Stimulated activated CD8-positive, alpha-beta memory T cell treated with anti-CD3 and anti-CD28 coated beads, Interleukin-12 subunit alpha, Interleukin-12 subunit beta, amount 100 ng/mL, for 1 hour (primary cell): ENCODE measurements around the gene CUL4A.
A peak's percentile ranks its signal among the peaks of the same experiment; 100 is the strongest.

Source experiments
- DNase-seq: peaks from one replicate; pipeline ENCODE4 v3.0.0-alpha.2; 2020; ENCODE audit warnings: low read depth

Gene CUL4A

DNA sequence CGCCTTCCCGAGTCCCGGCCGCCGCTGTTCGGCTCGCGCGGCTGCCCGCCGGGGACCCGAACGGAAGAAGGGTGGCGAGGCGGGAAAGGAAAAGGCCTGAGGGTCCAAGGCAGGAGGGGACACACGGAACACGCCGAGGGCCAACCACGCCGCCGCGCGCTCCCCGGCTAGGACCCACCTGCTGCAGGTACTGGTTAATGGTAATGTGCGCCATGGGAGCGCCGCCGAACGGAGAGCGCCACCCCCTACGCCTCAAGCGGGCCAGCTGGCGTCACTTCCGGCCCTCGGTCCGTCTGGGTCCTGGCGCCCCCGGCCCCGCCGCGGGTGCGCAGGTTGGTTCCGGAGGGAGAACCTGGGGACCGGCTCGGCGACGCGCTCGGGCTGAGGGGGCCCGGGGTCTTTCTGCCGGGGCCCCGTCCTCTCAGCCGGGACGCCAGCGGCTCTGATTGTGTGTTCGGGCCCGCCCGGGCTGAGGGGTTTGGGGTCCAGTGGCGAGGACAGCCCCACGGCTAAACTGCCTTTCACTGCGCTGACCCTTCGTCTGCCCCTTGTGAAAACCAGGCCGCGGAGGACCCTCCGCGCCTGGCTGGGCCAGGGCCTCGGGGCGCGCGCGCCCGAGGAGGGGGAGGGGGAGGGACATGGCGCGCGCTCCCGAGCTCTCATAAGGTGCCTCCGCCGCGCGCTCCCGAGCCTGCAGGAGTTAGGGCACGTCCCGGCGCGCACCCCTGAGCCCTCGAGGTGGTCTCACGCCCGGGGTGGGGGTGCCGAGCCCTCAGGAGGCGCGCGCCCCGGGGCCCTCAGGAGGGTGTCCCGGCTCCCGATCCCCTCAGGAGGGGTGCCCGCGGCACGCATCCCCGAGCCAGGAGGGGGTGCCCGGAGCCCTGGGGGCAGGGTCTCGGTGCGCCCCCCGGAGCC lies 735 bp upstream of the CUL4A start, which contains the start of gene PCID2:
TSS of gene PCID2 (minus strand) at position 249 of the 915 bp plus-strand sequence. CDS start at position 214, 35 bp downstream.
- peak; percentile 82 for DNase-seq

DNA sequence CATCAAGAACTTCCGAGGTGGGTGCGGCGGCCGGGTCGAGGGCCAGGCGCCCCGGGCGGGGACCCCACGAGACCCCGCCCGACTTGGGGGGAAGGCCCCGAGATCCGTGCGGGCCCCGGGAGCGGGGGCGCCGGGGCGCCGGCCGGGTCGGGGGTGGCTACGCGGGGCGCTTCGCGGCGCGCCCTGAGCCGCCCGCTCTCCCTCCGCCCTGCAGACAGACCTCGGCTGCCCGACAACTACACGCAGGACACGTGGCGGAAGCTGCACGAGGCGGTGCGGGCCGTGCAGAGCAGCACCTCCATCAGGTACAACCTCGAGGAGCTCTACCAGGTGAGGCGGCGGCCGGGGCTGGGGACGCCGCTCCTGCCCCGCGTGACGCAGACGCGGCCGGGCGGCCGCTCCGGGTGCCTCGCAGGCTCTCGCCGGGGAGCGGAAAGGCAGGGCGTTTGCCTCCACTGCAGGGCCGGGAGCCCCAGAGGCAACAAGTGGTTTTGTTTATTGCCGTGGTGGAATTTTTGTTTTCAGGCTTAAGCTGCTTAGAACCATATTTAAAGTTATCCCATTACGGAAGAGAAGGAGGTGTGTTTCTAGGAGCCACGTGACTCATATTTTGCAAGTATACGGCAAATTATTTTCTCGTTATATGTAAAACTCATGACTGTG lies 477 bp downstream of the CUL4A start:
- DNase-seq, result peak; percentile 53

- DNase-seq, result no peak
Measured at GRCh38 chr13:113210833-113211232, 1.4 kb downstream of the CUL4A start.

- no peak for DNase-seq
Measured at GRCh38 chr13:113211774-113212173, 2.4 kb downstream of the CUL4A start.

- DNase-seq, result no peak
Measured at GRCh38 chr13:113216254-113217048, 7.0 kb downstream of the CUL4A start.

DNA sequence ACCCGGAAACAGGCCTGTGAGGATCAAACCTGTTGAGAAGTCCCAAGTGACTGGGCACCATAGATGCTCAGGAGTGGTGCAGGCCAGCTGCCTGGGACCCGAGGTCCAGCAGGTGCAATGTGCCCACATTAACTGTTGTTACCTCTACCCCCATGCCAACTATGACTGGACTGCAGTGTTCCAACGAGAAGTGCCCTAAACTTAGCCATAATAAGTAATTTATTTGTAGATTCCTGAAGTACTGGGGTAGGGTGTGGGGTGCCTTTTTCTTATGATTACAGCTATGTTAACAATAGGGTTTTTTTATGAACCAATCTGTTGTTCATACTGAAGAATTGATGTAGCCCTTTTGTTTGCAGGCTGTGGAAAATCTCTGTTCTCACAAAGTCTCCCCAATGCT lies 9.2 kb downstream of the CUL4A start:
- no peak for DNase-seq

DNA sequence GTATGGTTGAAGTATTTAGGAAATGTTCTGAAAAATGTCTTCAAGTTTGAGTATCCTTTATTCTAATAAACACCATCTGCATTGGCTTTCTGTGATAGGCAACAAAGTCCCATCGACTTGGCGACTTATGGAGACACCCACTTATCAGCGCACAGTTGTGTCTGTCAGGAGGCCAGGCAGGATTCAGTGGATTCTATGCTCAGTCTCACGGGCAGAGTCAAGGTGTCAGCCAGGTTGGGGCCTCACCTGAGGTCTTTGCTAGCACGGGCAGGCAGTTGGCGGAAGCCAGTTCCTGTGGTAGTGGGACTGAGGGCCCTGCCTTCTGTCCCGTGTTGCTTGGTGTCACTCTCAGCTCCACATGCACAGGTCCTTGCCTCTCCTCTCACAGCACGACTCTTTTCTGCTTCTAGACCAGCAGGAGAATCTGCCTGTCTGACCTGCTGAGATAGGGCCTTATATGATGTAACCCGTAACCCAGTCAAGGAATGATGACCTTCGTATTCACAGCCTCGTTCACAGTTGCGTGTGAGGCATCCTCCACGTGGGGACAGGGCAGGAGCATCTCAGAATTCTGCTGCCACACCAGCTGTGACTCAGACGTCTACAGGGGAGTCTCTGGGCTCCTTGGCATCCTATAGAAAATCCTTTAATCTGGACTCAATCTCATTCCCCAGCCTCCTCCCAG lies 10.0 kb downstream of the CUL4A start:
- no peak for DNase-seq

DNA sequence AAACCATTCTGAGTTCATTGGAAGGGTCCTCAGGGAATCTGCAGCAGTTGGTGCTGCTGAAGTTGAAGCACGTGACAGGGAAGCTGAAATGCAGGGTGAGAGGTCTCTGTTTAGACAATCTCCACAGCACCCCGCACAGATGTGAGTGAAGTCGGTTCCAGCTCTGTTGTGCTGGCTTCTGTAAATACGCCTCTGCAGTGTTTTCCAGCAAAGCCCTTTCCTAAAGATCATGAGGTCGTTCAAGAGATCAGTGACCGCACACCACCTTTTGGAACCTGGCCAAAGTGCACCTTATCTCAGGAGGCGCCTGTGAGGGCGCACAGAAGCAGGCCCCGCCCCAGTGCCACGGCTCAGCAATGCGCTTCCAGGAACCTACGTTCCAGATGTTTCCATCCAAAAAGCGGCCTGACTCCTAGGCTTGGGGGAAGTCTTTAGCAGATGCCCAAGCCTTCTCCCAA lies 10.8 kb downstream of the CUL4A start:
- no peak for DNase-seq

- no peak for DNase-seq
Measured at GRCh38 chr13:113220877-113221276, 11.5 kb downstream of the CUL4A start.

DNA sequence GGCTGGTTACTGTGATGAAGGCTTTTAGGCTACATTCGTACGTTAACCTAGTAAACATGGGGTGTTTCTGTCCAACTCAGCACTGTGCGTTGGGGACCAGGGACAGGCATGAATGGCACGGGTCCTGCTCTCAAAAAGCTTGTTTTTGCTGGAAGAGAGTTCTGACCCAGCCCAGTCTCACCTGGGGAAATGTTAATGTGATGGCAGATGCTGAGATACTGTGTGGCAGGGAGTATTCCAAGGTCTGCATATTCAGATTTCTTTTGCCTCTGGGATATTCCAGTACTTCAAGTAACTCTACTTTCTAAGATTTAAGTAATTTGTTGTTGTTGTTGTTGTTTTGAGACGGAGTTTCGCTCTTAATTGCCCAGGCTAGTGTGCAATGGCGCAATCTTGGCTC lies 13.7 kb downstream of the CUL4A start:
- no peak for DNase-seq

GRCh38 chr13:113224486-113224885 lies 15.1 kb downstream of the CUL4A start:
- DNase-seq, result no peak

GRCh38 chr13:113225515-113225914 lies 16.1 kb downstream of the CUL4A start:
- DNase-seq, result no peak

GRCh38 chr13:113226873-113227450 lies 17.5 kb downstream of the CUL4A start:
- no peak for DNase-seq

GRCh38 chr13:113229161-113229560 lies 19.7 kb downstream of the CUL4A start:
- no peak for DNase-seq

DNA sequence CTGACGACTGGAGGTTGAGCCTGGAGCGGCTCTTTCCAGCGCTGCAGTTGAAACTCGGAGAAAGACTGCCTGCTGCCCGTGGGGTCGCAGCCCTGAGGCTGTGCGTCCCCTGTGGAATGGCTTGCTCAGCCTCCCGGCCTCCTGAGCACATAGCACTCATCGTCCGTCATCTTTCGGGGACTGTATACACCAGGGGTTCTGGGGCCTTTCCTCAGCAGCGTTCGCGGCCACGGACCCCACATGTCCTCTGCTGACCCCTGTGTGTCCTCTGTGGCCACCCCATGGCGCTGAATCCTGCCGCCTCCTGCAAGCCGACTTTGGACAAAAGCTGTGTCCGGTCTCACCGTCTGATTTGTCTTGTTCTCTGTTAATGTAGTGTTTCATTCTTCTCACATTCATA lies 20.4 kb downstream of the CUL4A start:
- no peak for DNase-seq

DNA sequence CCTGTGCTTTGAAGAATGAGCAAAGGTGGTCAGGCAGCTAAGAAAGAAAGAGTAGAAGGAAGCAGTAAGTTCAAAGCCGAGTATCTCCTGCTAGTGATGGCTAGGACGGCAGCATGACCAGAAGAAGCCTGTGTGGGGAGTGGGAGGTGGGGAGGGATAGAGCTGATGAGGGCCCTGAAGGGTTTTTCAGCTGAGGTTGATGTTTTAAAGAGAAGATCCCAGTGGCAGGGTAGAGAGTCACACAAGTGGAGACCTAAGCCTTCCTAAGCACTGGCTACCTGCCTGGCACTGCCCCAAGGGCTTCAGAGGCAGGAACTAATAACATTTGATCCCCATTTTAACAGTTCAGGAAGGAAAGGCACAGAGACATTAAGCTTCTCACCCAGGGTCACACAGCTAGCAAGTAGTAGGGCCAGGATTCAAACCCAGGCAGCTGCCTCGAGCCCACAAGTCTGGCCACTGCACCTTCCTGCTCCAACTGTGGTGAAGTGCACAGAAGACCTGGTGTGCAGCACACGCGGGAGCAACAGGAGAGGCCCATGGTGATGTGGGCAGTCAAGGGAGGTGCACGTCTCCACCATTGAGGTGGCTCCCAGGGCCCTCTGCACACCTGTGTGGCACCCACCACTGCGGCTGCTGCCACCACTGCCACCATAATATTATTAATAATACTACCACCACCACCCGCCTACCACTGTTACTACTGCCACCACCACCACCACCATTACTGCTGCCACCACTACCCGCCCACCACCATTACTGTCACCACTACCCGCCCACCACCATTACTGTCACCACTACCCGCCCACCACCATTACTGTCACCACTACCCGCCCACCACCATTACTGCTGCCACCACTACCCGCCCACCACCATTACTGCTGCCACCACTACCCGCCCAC lies 22.1 kb downstream of the CUL4A start:
- no peak for DNase-seq

- DNase-seq, result no peak
Measured at GRCh38 chr13:113232208-113233003, 23.0 kb downstream of the CUL4A start.

- no peak for DNase-seq
Measured at GRCh38 chr13:113233101-113233500, 23.7 kb downstream of the CUL4A start.

GRCh38 chr13:113238536-113238935 lies 29.1 kb downstream of the CUL4A start:
- DNase-seq, result no peak
